ENCODE data around the gene HRAS. TPM values are rescaled to one million over a fixed set of nuclear protein-coding genes. Genes with fewer than 3 reads are reported as not detected.

HRAS gene
- total and polyA plus RNA-seq, 2 of the 13 experiments (the other 11 are each of a cell fraction or from before 2014, with no cell fraction given) = 32.9 to 50.0 TPM

DNA sequence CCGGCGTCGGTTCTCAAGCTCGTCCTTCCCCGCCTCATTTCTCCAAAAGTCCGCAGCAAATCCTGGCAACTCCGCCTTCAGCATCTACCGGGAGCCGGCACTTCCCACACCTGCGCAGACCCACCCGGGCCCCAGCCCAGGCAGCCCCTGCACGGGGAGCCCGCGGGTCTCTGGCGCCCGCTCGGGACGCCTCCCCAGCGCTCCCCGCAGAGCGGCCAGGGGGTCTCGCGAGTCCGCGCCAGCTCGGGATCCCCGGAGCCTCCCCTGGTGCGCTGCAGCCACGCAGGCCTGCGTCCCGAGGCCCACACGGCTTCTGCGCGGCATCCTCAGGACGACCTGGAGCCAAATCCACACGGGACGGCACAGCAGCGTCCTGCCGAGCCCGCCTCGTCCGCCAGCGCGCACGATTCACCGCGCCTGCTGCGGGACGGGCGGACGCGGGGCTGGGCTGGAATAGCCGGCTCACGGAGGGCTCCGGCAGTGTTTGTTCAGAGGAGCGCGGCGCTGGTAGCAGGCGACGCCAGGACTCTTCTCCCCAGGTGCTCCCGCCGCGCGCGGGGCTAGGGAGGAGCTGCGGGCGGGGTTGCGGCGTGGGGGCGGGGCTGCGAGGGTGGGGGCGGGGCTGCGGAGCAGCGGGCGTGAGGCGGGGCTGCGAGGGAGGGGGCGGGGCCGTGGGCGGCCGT is 40.1 kb upstream of the HRAS start (continued):
- TF ChIP-seq ZNF883 (CRISPR knock-in tag; IDR thresholded peaks at IDR 0.05; ENCODE audit: not compliant biosample characterization) (no peak), TCF7L2 (IDR thresholded peaks at IDR 0.05; ENCODE audit: low read depth, low read length) (no peak), SNRNP70 (IDR thresholded peaks at IDR 0.05; ENCODE audit: low read depth, low read length) (no peak), NR2F2 (IDR thresholded peaks at IDR 0.05; ENCODE audit: borderline replicate concordance, low read depth) (no peak), JUND (CRISPR knock-in tag; IDR thresholded peaks at IDR 0.05) (no peak), ZNF317 (CRISPR knock-in tag; IDR thresholded peaks at IDR 0.05) (no peak), HOXA9 (CRISPR knock-in tag; IDR thresholded peaks at IDR 0.05; ENCODE audit: borderline replicate concordance) (no peak), ZNF543 (CRISPR knock-in tag; IDR thresholded peaks at IDR 0.05) (0 out of 2 replicates have a peak, but pooled peaks have one; percentile 61), NFE2 (CRISPR knock-in tag; IDR thresholded peaks at IDR 0.05) (no peak), RORA (CRISPR knock-in tag; IDR thresholded peaks at IDR 0.05) (no peak), TEAD3 (CRISPR knock-in tag; optimal IDR thresholded peaks at IDR 0.05; ENCODE audit: borderline replicate concordance) (peak; percentile 46), ZNF34 (CRISPR knock-in tag; IDR thresholded peaks at IDR 0.05; ENCODE audit: borderline replicate concordance) (no peak), CHD4 (IDR thresholded peaks at IDR 0.05; ENCODE audit: borderline replicate concordance, low read length) (no peak), YY1 (IDR thresholded peaks at IDR 0.05; ENCODE audit: insufficient read depth, insufficient replicate concordance, low read depth, low read length) (no peak), HDAC2 (CRISPR knock-in tag; IDR thresholded peaks at IDR 0.05) (peak; percentile 23; the same call in 1 of the 2 replicates), ZFY (CRISPR knock-in tag; IDR thresholded peaks at IDR 0.05) (peak; percentile 32; the same call in 1 of the 2 replicates)
- TF ChIP-seq, protein P1, sequence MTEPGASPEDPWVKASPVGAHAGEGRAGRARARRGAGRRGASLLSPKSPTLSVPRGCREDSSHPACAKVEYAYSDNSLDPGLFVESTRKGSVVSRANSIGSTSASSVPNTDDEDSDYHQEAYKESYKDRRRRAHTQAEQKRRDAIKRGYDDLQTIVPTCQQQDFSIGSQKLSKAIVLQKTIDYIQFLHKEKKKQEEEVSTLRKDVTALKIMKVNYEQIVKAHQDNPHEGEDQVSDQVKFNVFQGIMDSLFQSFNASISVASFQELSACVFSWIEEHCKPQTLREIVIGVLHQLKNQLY (CRISPR knock-in tag; IDR thresholded peaks at IDR 0.05) = no peak
- TF ChIP-seq, protein P2, sequence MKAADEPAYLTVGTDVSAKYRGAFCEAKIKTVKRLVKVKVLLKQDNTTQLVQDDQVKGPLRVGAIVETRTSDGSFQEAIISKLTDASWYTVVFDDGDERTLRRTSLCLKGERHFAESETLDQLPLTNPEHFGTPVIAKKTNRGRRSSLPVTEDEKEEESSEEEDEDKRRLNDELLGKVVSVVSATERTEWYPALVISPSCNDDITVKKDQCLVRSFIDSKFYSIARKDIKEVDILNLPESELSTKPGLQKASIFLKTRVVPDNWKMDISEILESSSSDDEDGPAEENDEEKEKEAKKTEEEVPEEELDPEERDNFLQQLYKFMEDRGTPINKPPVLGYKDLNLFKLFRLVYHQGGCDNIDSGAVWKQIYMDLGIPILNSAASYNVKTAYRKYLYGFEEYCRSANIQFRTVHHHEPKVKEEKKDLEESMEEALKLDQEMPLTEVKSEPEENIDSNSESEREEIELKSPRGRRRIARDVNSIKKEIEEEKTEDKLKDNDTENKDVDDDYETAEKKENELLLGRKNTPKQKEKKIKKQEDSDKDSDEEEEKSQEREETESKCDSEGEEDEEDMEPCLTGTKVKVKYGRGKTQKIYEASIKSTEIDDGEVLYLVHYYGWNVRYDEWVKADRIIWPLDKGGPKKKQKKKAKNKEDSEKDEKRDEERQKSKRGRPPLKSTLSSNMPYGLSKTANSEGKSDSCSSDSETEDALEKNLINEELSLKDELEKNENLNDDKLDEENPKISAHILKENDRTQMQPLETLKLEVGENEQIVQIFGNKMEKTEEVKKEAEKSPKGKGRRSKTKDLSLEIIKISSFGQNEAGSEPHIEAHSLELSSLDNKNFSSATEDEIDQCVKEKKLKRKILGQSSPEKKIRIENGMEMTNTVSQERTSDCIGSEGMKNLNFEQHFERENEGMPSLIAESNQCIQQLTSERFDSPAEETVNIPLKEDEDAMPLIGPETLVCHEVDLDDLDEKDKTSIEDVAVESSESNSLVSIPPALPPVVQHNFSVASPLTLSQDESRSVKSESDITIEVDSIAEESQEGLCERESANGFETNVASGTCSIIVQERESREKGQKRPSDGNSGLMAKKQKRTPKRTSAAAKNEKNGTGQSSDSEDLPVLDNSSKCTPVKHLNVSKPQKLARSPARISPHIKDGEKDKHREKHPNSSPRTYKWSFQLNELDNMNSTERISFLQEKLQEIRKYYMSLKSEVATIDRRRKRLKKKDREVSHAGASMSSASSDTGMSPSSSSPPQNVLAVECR (CRISPR knock-in tag; IDR thresholded peaks at IDR 0.05; ENCODE audit: borderline replicate concordance) = no peak
- TF ChIP-seq, protein P3, sequence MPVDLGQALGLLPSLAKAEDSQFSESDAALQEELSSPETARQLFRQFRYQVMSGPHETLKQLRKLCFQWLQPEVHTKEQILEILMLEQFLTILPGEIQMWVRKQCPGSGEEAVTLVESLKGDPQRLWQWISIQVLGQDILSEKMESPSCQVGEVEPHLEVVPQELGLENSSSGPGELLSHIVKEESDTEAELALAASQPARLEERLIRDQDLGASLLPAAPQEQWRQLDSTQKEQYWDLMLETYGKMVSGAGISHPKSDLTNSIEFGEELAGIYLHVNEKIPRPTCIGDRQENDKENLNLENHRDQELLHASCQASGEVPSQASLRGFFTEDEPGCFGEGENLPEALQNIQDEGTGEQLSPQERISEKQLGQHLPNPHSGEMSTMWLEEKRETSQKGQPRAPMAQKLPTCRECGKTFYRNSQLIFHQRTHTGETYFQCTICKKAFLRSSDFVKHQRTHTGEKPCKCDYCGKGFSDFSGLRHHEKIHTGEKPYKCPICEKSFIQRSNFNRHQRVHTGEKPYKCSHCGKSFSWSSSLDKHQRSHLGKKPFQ (CRISPR knock-in tag; IDR thresholded peaks at IDR 0.05; ENCODE audit: insufficient replicate concordance) = no peak
- TF ChIP-seq, protein P4, sequence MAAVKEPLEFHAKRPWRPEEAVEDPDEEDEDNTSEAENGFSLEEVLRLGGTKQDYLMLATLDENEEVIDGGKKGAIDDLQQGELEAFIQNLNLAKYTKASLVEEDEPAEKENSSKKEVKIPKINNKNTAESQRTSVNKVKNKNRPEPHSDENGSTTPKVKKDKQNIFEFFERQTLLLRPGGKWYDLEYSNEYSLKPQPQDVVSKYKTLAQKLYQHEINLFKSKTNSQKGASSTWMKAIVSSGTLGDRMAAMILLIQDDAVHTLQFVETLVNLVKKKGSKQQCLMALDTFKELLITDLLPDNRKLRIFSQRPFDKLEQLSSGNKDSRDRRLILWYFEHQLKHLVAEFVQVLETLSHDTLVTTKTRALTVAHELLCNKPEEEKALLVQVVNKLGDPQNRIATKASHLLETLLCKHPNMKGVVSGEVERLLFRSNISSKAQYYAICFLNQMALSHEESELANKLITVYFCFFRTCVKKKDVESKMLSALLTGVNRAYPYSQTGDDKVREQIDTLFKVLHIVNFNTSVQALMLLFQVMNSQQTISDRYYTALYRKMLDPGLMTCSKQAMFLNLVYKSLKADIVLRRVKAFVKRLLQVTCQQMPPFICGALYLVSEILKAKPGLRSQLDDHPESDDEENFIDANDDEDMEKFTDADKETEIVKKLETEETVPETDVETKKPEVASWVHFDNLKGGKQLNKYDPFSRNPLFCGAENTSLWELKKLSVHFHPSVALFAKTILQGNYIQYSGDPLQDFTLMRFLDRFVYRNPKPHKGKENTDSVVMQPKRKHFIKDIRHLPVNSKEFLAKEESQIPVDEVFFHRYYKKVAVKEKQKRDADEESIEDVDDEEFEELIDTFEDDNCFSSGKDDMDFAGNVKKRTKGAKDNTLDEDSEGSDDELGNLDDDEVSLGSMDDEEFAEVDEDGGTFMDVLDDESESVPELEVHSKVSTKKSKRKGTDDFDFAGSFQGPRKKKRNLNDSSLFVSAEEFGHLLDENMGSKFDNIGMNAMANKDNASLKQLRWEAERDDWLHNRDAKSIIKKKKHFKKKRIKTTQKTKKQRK (IDR thresholded peaks at IDR 0.05; ENCODE audit: low read length) = no peak
